ENCODE measurements around the gene HADH. TPM values are rescaled to one million over a fixed set of nuclear protein-coding genes. Genes with fewer than 3 reads are reported as not detected.
A peak's percentile ranks its signal among the peaks of the same experiment; 100 is the strongest.

The HADH gene
- total RNA-seq, 1 experiment from 2014 or later = 7.7 TPM

- DNase-seq (ENCODE audit: low spot score) = peak; percentile 57
Observed at GRCh38 chr4:108058685-108059440, 69.2 kb downstream of the HADH start.

- DNase-seq (ENCODE audit: low spot score) = peak; percentile 11
Observed at GRCh38 chr4:108060164-108060563, 70.5 kb downstream of the HADH start.

- DNase-seq (ENCODE audit: low spot score) = no peak
Observed at GRCh38 chr4:108060686-108061321, 71.1 kb downstream of the HADH start.

GRCh38 chr4:108068442-108068841, 78.8 kb downstream of the HADH start:
- no peak for DNase-seq (ENCODE audit: low spot score)

GRCh38 chr4:108070775-108071174, 81.1 kb downstream of the HADH start:
- DNase-seq (ENCODE audit: low spot score) = no peak

GRCh38 chr4:108072300-108072699, 82.6 kb downstream of the HADH start:
- no peak for DNase-seq (ENCODE audit: low spot score)

- DNase-seq (ENCODE audit: low spot score) = no peak
Observed at GRCh38 chr4:108078024-108078733, 88.5 kb downstream of the HADH start.

GRCh38 chr4:108080747-108081146, 91.1 kb downstream of the HADH start:
- no peak for DNase-seq (ENCODE audit: low spot score)

GRCh38 chr4:108081256-108081655, 91.6 kb downstream of the HADH start:
- DNase-seq (ENCODE audit: low spot score) = no peak

Other genes starting within 250 kb of the HADH start
- 29.4 and 50.3 TPM in 2 replicates for gene SGMS2, start 165.0 kb upstream of the HADH start, total RNA-seq (2014; rRNA removed; shearing (Covaris generic))
- 13.1 and 15.7 TPM in 2 replicates for gene CYP2U1, start 58.3 kb upstream of the HADH start, total RNA-seq (2014; rRNA removed; shearing (Covaris generic))
- 4.7 and 6.1 TPM in 2 replicates for gene LEF1, start 179.0 kb downstream of the HADH start, total RNA-seq (2014; rRNA removed; shearing (Covaris generic))